ENCODE results near the gene RELL1.

- TF ChIP-seq CTCF (IDR thresholded peaks at IDR 0.05): no peak
- TF ChIP-seq POLR2A (IDR thresholded peaks at IDR 0.05): no peak
- TF ChIP-seq POLR2AphosphoS5 (IDR thresholded peaks at IDR 0.05): no peak
These were observed 100.0 kb downstream of the RELL1 start for GRCh38 chr4:37586194-37586593.

All from stomach (tissue), 4 donors.